PC-3 (cell line): ENCODE results near the gene VASN. TPM values are rescaled to one million over a fixed set of nuclear protein-coding genes. Genes with fewer than 3 reads are reported as not detected.

Experiments
- ATAC-seq: fragments of 200-7000 bp; cut with Tn5 transposase; 2 replicates; pipeline ENCODE4 v1.9.1; 2020; ENCODE audit warnings: mild to moderate bottlenecking, moderate library complexity
- BruUV-seq: library from RNA; stranded (reverse); fragments of 400-500 nt; replicated peaks from 2 replicates; lab custom pipeline; 2021; lab: Mats Ljungman, UMichigan
- CTCF ChIA-PET: fragments of 300-600 bp; sonication (Branson Sonifier 250); formaldehyde crosslinking; loops from one replicate; lab custom pipeline; 2022; ENCODE audit warnings: antibody characterized with exemption; lab: Charles Lee
- POLR2A ChIA-PET: fragments of 300-600 bp; sonication (Branson Sonifier 250); formaldehyde crosslinking; loops from one replicate; lab custom pipeline; 2022; ENCODE audit warnings: antibody characterized with exemption; ENCODE audit not compliant: unreplicated experiment; lab: Charles Lee
- DNase-seq: peaks from one replicate; pipeline ENCODE4 v3.0.0-alpha.2; 2015
- H2AFZ ChIP-seq: fragments of 300-600 bp; sonication (generic); 2 replicates; pipeline ENCODE4 v1.6.0; 2016; ENCODE audit warnings: antibody characterized with exemption, low read length
- H3F3A ChIP-seq: fragments of 300-600 bp; sonication (generic); one replicate; pipeline ENCODE4 v1.6.0; 2017; ENCODE audit warnings: antibody characterized with exemption, low read length, control low read depth, mild to moderate bottlenecking; ENCODE audit not compliant: unreplicated experiment
- H3K27ac ChIP-seq: fragments of 300-600 bp; sonication (generic); 2 replicates; pipeline ENCODE4 v1.5.1; 2016; ENCODE audit warnings: mild to moderate bottlenecking, low read length
- H3K27me3 ChIP-seq: fragments of 300-600 bp; sonication (generic); 2 replicates; pipeline ENCODE4 v1.6.1; 2016; ENCODE audit warnings: low read length, mixed read lengths
- H3K36me3 ChIP-seq: fragments of 300-600 bp; sonication (generic); 2 replicates; pipeline ENCODE4 v1.6.1; 2016; ENCODE audit warnings: low read depth, mixed run types, low read length, mixed read lengths
- H3K4me1 ChIP-seq: fragments of 300-600 bp; sonication (generic); 2 replicates; pipeline ENCODE4 v1.5.1; 2016; ENCODE audit warnings: low read length; ENCODE audit not compliant: insufficient read depth
- H3K4me2 ChIP-seq: fragments of 300-600 bp; sonication (generic); 2 replicates; pipeline ENCODE4 v1.6.0; 2016; ENCODE audit warnings: low read length
- H3K4me3 ChIP-seq: fragments of 300-600 bp; sonication (generic); 2 replicates; pipeline ENCODE4 v1.5.1; 2016; ENCODE audit warnings: mild to moderate bottlenecking, low read length, mixed read lengths
- H3K79me2 ChIP-seq: fragments of 300-600 bp; sonication (generic); 2 replicates; pipeline ENCODE4 v1.6.1; 2017; ENCODE audit warnings: low read length, mixed read lengths
- H3K9ac ChIP-seq: fragments of 300-600 bp; sonication (generic); 2 replicates; pipeline ENCODE4 v1.6.0; 2016; ENCODE audit warnings: mild to moderate bottlenecking, low read length
- H3K9me2 ChIP-seq: fragments of 300-600 bp; sonication (generic); replicated peaks from 2 replicates; pipeline ENCODE4 v1.6.1; 2016; ENCODE audit warnings: mixed run types, low read length, mixed read lengths
- H3K9me3 ChIP-seq: fragments of 300-600 bp; sonication (generic); 2 replicates; pipeline ENCODE4 v1.6.1; 2016; ENCODE audit warnings: low read length, mixed read lengths
- H4K20me1 ChIP-seq: fragments of 300-600 bp; sonication (generic); 2 replicates; pipeline ENCODE4 v1.6.1; 2016; ENCODE audit warnings: low read length, mixed read lengths
- EZH2 ChIP-seq: fragments of 300-600 bp; sonication (generic); IDR thresholded peaks from one replicate; pipeline ENCODE4 v1.6.1; 2017; ENCODE audit warnings: antibody characterized with exemption, mild to moderate bottlenecking, low read length; ENCODE audit not compliant: unreplicated experiment
- EZH2phosphoT487 ChIP-seq: fragments of 300-600 bp; sonication (generic); IDR thresholded peaks from 2 replicates; pipeline ENCODE4 v1.6.1; 2018; ENCODE audit warnings: mild to moderate bottlenecking, antibody characterized with exemption, low read length, borderline replicate concordance
- intact Hi-C: fragments of 100-400 bp; cut with micrococcal nuclease; formaldehyde crosslinking; loops from 2 replicates; pipeline ENCODE4 v1.9.0; 2023
- total RNA-seq: library from RNA; depleted of rRNA; stranded (reverse); fragments of >200 nt; gene quantifications from 2 replicates; pipeline ENCODE4 v1.2.3, GENCODE V29; 2014
- TF ChIP-seq, protein P1 (sequence below): fragments of 300-600 bp; sonication (generic); conservative IDR thresholded peaks from 2 replicates; pipeline ENCODE4 v1.5.1; 2017; ENCODE audit warnings: antibody characterized with exemption, low read depth, mild to moderate bottlenecking, low read length

VASN gene
- total RNA-seq, 1 experiment from 2014 or later: 12.2 TPM

DNA sequence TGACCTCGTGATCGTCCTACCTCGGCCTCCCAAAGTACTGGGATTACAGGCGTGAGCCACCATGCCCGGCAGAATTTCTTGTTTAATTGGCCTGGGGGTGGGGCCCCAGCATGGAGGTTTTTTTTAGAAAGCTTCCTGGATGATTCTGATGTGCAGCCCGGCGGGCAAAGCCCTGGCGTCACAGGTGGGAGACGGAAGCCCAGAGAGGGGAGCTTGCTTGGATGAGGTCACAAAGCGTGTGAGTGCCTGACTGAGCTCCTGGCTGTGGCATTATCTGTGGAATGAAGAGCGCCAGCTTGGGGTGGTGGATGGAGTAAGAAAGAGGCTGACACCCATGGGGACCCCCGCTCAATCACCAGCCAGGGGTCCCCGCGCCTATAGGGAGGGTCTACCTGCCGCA, 4.1 kb downstream of the VASN start:
- Histone ChIP-seq H3F3A (no peaks in the 10 kb centered on the region), H2AFZ (no peak overlapping the region), H3K9me3 (no peaks in the 10 kb centered on the region), H3K36me3 (no peaks in the 10 kb centered on the region), H3K79me2 (peaks cover 20% of the 10 kb centered on the region), H3K4me3 (no peak overlapping the region), H3K9me2 (no peaks in the 10 kb centered on the region), H3K27ac (peak overlapping the region; percentile 39), H3K9ac (no peak overlapping the region), H4K20me1 (peaks cover 9% of the 10 kb centered on the region; the same call in 1 of the 2 replicates), H3K27me3 (no peaks in the 10 kb centered on the region), H3K4me1 (peaks cover 53% of the 10 kb centered on the region), H3K4me2 (peak overlapping the region; percentile 64; the same call in 1 of the 2 replicates)
- BruUV-seq: no TSS peak
- intact Hi-C loops: no loop called here
- ChIA-PET CTCF (no interaction called here), POLR2A (no interaction called here)
- ATAC-seq (no peak), DNase-seq (no peak)
- TF ChIP-seq EZH2phosphoT487 (no peak), EZH2 (no peak)
- TF ChIP-seq, protein P1, sequence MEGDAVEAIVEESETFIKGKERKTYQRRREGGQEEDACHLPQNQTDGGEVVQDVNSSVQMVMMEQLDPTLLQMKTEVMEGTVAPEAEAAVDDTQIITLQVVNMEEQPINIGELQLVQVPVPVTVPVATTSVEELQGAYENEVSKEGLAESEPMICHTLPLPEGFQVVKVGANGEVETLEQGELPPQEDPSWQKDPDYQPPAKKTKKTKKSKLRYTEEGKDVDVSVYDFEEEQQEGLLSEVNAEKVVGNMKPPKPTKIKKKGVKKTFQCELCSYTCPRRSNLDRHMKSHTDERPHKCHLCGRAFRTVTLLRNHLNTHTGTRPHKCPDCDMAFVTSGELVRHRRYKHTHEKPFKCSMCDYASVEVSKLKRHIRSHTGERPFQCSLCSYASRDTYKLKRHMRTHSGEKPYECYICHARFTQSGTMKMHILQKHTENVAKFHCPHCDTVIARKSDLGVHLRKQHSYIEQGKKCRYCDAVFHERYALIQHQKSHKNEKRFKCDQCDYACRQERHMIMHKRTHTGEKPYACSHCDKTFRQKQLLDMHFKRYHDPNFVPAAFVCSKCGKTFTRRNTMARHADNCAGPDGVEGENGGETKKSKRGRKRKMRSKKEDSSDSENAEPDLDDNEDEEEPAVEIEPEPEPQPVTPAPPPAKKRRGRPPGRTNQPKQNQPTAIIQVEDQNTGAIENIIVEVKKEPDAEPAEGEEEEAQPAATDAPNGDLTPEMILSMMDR: no peak

DNA sequence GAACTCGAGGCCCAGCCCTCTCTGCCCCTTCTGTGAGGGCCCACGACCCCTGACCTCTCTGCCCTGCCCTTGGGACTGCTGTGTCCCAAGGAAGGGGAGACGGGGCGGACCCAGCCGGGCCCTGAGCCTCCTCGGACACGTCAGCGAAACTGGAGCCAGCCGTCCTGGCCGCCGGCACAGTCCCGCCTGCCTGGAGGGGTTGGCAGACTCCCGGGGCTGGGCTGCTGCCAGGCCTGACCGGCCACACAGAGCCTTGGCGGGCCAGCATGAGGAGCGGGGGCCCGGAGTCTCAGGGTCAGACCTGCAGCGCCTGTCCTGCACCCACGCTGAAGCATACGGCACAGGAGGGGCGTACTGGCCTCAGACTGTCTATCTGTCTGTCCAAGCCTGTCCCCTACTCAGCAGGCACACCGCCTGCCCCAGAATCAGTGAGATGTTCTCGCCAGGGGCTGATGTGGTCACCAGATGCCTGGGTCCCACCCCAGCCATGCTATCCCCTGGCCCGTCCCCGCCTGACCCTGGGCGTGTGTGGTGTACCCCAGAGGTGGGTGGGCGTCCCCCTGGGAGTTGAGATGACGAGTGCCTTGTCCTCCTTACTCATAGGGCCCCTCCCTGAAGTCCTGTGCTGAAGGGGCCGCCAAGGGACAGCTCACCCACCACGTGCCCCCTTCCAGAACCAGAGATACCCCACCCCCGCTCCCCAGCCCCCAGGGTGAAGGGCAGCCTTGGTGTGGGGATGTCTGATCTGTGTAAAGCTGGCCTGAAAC, 4.7 kb downstream of the VASN start:
- Histone ChIP-seq H3K9me3 (no peaks in the 10 kb centered on the region), H3K9ac (no peak overlapping the region), H3F3A (no peaks in the 10 kb centered on the region), H3K27me3 (no peaks in the 10 kb centered on the region), H3K4me1 (peaks cover 50% of the 10 kb centered on the region), H3K36me3 (no peaks in the 10 kb centered on the region), H3K9me2 (no peaks in the 10 kb centered on the region), H3K4me3 (no peak overlapping the region), H2AFZ (no peak overlapping the region), H3K27ac (peak overlapping the region; percentile 39; the same call in 1 of the 2 replicates), H4K20me1 (peaks cover 9% of the 10 kb centered on the region; the same call in 1 of the 2 replicates), H3K4me2 (peak overlapping the region; percentile 64), H3K79me2 (peaks cover 20% of the 10 kb centered on the region)
- intact Hi-C loops: no loop called here
- BruUV-seq: no TSS peak
- TF ChIP-seq EZH2 (no peak), EZH2phosphoT487 (no peak)
- TF ChIP-seq, protein P1: no peak
- ATAC-seq: peak; percentile 33
- ChIA-PET POLR2A (no interaction called here), CTCF (no interaction called here)
- DNase-seq: peak; percentile 60
